Prostate gland (tissue), 2 donors: Measurements from ENCODE around the gene RNASE9.

Source experiments
- POLR2A ChIP-seq: fragments of 450-650 bp; IDR thresholded peaks from one replicate; pipeline ENCODE4 v1.6.1; 2016; ENCODE audit warnings: antibody characterized with exemption, mild to moderate bottlenecking
- POLR2AphosphoS5 ChIP-seq: sonication (generic); formaldehyde crosslinking; IDR thresholded peaks from one replicate; pipeline ENCODE4 v1.6.1; 2017; ENCODE audit warnings: antibody characterized with exemption
- TF ChIP-seq, protein P1 (sequence below), 4 experiments: fragments of 200-600 bp in 2 of 4; fragments of 450-650 bp in 2 of 4; sonication (generic) in 2 of 4; IDR thresholded peaks; 1 replicate in 3 of 4; 2 replicates in 1 of 4; pipeline ENCODE4 v1.5.1; 2016 to 2019; ENCODE audit warnings: antibody characterized with exemption in 4 of 4, mild to moderate bottlenecking in 2 of 4, moderate library complexity in 2 of 4

- TF ChIP-seq POLR2A (no peak), POLR2AphosphoS5 (no peak)
- TF ChIP-seq, protein P1, sequence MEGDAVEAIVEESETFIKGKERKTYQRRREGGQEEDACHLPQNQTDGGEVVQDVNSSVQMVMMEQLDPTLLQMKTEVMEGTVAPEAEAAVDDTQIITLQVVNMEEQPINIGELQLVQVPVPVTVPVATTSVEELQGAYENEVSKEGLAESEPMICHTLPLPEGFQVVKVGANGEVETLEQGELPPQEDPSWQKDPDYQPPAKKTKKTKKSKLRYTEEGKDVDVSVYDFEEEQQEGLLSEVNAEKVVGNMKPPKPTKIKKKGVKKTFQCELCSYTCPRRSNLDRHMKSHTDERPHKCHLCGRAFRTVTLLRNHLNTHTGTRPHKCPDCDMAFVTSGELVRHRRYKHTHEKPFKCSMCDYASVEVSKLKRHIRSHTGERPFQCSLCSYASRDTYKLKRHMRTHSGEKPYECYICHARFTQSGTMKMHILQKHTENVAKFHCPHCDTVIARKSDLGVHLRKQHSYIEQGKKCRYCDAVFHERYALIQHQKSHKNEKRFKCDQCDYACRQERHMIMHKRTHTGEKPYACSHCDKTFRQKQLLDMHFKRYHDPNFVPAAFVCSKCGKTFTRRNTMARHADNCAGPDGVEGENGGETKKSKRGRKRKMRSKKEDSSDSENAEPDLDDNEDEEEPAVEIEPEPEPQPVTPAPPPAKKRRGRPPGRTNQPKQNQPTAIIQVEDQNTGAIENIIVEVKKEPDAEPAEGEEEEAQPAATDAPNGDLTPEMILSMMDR (IDR thresholded peaks at IDR 0.05), result no peak
Observed at GRCh38 chr14:20583908-20584307, 23.1 kb upstream of the RNASE9 start.
